ENCODE data around the gene HIGD1A. TPM values are rescaled to one million over a fixed set of nuclear protein-coding genes. Genes with fewer than 3 reads are reported as not detected.

The HIGD1A gene
- total RNA-seq, 1 donor from 2014 or later = 150 TPM

DNA sequence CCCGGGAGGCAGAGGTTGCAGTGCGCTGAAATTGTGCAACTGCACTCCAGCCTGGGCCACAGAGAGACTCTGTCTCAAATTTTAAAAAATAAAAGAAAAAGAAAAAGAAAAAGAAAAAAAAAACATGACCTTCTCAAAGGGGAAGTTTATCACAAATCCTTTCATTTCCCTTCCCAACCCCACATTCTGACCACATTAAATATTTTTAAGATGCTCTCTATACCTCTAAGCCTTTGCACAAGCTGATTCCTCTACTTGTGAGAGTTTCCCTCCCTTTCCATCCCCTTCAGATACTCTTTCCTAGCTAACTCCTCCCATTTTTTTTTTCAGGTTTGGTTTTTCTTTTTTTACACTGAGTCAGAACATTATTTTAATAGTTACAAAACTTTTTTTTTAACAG, 4.0 kb downstream of the HIGD1A start:
- Mint-ChIP-seq H3K27me3 (ENCODE audit: low read depth, unreplicated experiment) (no peaks in the 10 kb centered on the region), H3K9me3 (ENCODE audit: unreplicated experiment) (peaks cover 2% of the 10 kb centered on the region), H3K4me1 (ENCODE audit: low read depth, unreplicated experiment) (peaks cover 16% of the 10 kb centered on the region), H3K27ac (ENCODE audit: unreplicated experiment) (no peak overlapping the region), H3K4me3 (ENCODE audit: unreplicated experiment) (peak overlapping the region; percentile 58), H3K36me3 (ENCODE audit: low read depth, unreplicated experiment) (no peaks in the 10 kb centered on the region)
- H3K4me1 ChIP-seq (ENCODE audit: insufficient read depth, low read length) = peaks cover 12% of the 10 kb centered on the region
- FAIRE-seq (no peak), DNase-seq (ENCODE audit: low read depth) (no peak)
- no peak overlapping the region for H3K4me3 ChIP-seq (ENCODE audit: insufficient read depth, low read depth, low read length)
- peaks cover 63% of the 10 kb centered on the region for H3K79me2 ChIP-seq (ENCODE audit: insufficient read depth, low read length)
- no peak overlapping the region for H3K4me2 ChIP-seq (ENCODE audit: low read length)
- no peaks in the 10 kb centered on the region for H3K36me3 ChIP-seq (ENCODE audit: insufficient read depth, low read length)
- H3K27ac ChIP-seq (ENCODE audit: low read depth, low read length) = no peak overlapping the region
- H4K20me1 ChIP-seq (ENCODE audit: insufficient read depth, low read length) = peaks cover 45% of the 10 kb centered on the region
- H3K9ac ChIP-seq (ENCODE audit: low read length) = no peak overlapping the region
- no peaks in the 10 kb centered on the region for H3K27me3 ChIP-seq (ENCODE audit: insufficient read depth, low read length)
- no peak for TF ChIP-seq EZH2 (IDR thresholded peaks at IDR 0.05; ENCODE audit: insufficient read depth, low read length)
- no peak for TF ChIP-seq CTCF (IDR thresholded peaks at IDR 0.05; ENCODE audit: insufficient read depth, low read depth, low read length)
- H3K9me3 ChIP-seq (ENCODE audit: insufficient read depth, low read depth, low read length) = no peaks in the 10 kb centered on the region
- H2AFZ ChIP-seq (ENCODE audit: low read depth, low read length) = no peak overlapping the region

DNA sequence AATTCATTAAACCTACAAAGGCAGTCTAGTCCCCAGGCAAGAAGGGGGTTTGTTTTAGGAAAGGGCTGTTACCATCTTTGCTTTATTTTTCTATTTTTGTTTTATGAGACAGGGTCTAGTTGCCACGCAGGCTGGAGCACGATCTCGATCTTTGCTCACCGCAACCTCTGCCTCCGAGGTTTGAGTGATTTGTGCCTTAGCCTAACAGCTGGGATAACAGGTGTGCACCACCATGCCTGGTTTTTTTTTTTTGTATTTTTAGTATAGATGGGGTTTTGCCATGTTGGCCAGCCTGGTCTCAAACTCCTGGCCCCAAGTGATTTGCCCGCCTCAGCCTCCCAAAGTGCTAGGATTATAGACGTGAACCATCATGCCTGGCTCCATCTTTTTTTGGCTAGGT, 4.9 kb downstream of the HIGD1A start:
- Histone ChIP-seq H3K4me1 (ENCODE audit: insufficient read depth, low read length) (peaks cover 8% of the 10 kb centered on the region), H3K79me2 (ENCODE audit: insufficient read depth, low read length) (peaks cover 72% of the 10 kb centered on the region), H3K27me3 (ENCODE audit: insufficient read depth, low read length) (no peaks in the 10 kb centered on the region), H3K9ac (ENCODE audit: low read length) (no peak overlapping the region), H3K4me2 (ENCODE audit: low read length) (no peak overlapping the region), H3K4me3 (ENCODE audit: insufficient read depth, low read depth, low read length) (no peak overlapping the region), H3K9me3 (ENCODE audit: insufficient read depth, low read depth, low read length) (no peaks in the 10 kb centered on the region), H4K20me1 (ENCODE audit: insufficient read depth, low read length) (peaks cover 53% of the 10 kb centered on the region), H2AFZ (ENCODE audit: low read depth, low read length) (no peak overlapping the region), H3K27ac (ENCODE audit: low read depth, low read length) (no peak overlapping the region), H3K36me3 (ENCODE audit: insufficient read depth, low read length) (no peaks in the 10 kb centered on the region)
- no peaks in the 10 kb centered on the region for H3K36me3 Mint-ChIP-seq (ENCODE audit: low read depth, unreplicated experiment)
- peaks cover 2% of the 10 kb centered on the region for H3K9me3 Mint-ChIP-seq (ENCODE audit: unreplicated experiment)
- H3K4me1 Mint-ChIP-seq (ENCODE audit: low read depth, unreplicated experiment) = peaks cover 16% of the 10 kb centered on the region
- TF ChIP-seq CTCF (IDR thresholded peaks at IDR 0.05; ENCODE audit: insufficient read depth, low read depth, low read length) (no peak), EZH2 (IDR thresholded peaks at IDR 0.05; ENCODE audit: insufficient read depth, low read length) (no peak)
- no peaks in the 10 kb centered on the region for H3K27me3 Mint-ChIP-seq (ENCODE audit: low read depth, unreplicated experiment)
- no peak overlapping the region for H3K27ac Mint-ChIP-seq (ENCODE audit: unreplicated experiment)
- no peak overlapping the region for H3K4me3 Mint-ChIP-seq (ENCODE audit: unreplicated experiment)
- FAIRE-seq (no peak), DNase-seq (ENCODE audit: low read depth) (no peak)

- Histone ChIP-seq H4K20me1 (ENCODE audit: insufficient read depth, low read length) (peaks cover 43% of the 10 kb centered on the region), H3K79me2 (ENCODE audit: insufficient read depth, low read length) (peaks cover 59% of the 10 kb centered on the region), H2AFZ (ENCODE audit: low read depth, low read length) (no peak overlapping the region), H3K4me2 (ENCODE audit: low read length) (no peak overlapping the region), H3K9ac (ENCODE audit: low read length) (no peak overlapping the region), H3K4me3 (ENCODE audit: insufficient read depth, low read depth, low read length) (no peak overlapping the region), H3K27me3 (ENCODE audit: insufficient read depth, low read length) (no peaks in the 10 kb centered on the region), H3K36me3 (ENCODE audit: insufficient read depth, low read length) (peaks cover 4% of the 10 kb centered on the region), H3K9me3 (ENCODE audit: insufficient read depth, low read depth, low read length) (no peaks in the 10 kb centered on the region), H3K4me1 (ENCODE audit: insufficient read depth, low read length) (no peaks in the 10 kb centered on the region), H3K27ac (ENCODE audit: low read depth, low read length) (no peak overlapping the region)
- DNase-seq (ENCODE audit: low read depth) (no peak), FAIRE-seq (no peak)
- peaks cover 4% of the 10 kb centered on the region for H3K36me3 Mint-ChIP-seq (ENCODE audit: low read depth, unreplicated experiment)
- H3K4me1 Mint-ChIP-seq (ENCODE audit: low read depth, unreplicated experiment) = peaks cover 3% of the 10 kb centered on the region
- H3K9me3 Mint-ChIP-seq (ENCODE audit: unreplicated experiment) = no peaks in the 10 kb centered on the region
- no peak overlapping the region for H3K27ac Mint-ChIP-seq (ENCODE audit: unreplicated experiment)
- no peaks in the 10 kb centered on the region for H3K27me3 Mint-ChIP-seq (ENCODE audit: low read depth, unreplicated experiment)
- no peak overlapping the region for H3K4me3 Mint-ChIP-seq (ENCODE audit: unreplicated experiment)
- TF ChIP-seq EZH2 (IDR thresholded peaks at IDR 0.05; ENCODE audit: insufficient read depth, low read length) (no peak), CTCF (IDR thresholded peaks at IDR 0.05; ENCODE audit: insufficient read depth, low read depth, low read length) (no peak)
These were observed 7.9 kb downstream of the HIGD1A start for GRCh38 chr3:42796332-42796885.
